ENCODE data around the gene KIAA0319L.

Gene KIAA0319L

GRCh38 chr1:35554266-35555211, 2.7 kb downstream of the KIAA0319L start:
- no peak for TF ChIP-seq CTCF (IDR thresholded peaks at IDR 0.05; ENCODE audit: low read depth, low read length, missing control alignments)
- DNase-seq (ENCODE audit: low read depth) = no peak
- no peak overlapping the region for H3K4me3 ChIP-seq (ENCODE audit: low read depth, low read length)
- in situ Hi-C loops (cut with HindIII; ENCODE audit: low sequenced_read_pairs) = no loop called here

- TF ChIP-seq CTCF (IDR thresholded peaks at IDR 0.05; ENCODE audit: low read depth, low read length, missing control alignments) = no peak
- in situ Hi-C loops (cut with HindIII; ENCODE audit: low sequenced_read_pairs) = no loop called here
- no peak for DNase-seq (ENCODE audit: low read depth)
- no peak overlapping the region for H3K4me3 ChIP-seq (ENCODE audit: low read depth, low read length)
Observed at GRCh38 chr1:35553851-35554250, 3.4 kb downstream of the KIAA0319L start.

GRCh38 chr1:35546614-35547013, 10.6 kb downstream of the KIAA0319L start:
- no peak for DNase-seq (ENCODE audit: low read depth)
- H3K4me3 ChIP-seq (ENCODE audit: low read depth, low read length) = no peak overlapping the region
- no peak for TF ChIP-seq CTCF (IDR thresholded peaks at IDR 0.05; ENCODE audit: low read depth, low read length, missing control alignments)
- in situ Hi-C loops (cut with HindIII; ENCODE audit: low sequenced_read_pairs) = no loop called here

GRCh38 chr1:35544976-35545375, 12.2 kb downstream of the KIAA0319L start:
- H3K4me3 ChIP-seq (ENCODE audit: low read depth, low read length) = no peak overlapping the region
- in situ Hi-C loops (cut with HindIII; ENCODE audit: low sequenced_read_pairs) = no loop called here
- no peak for DNase-seq (ENCODE audit: low read depth)
- TF ChIP-seq CTCF (IDR thresholded peaks at IDR 0.05; ENCODE audit: low read depth, low read length, missing control alignments) = peak; percentile 11

GRCh38 chr1:35539824-35540261, 17.4 kb downstream of the KIAA0319L start:
- H3K4me3 ChIP-seq (ENCODE audit: low read depth, low read length) = no peak overlapping the region
- TF ChIP-seq CTCF (IDR thresholded peaks at IDR 0.05; ENCODE audit: low read depth, low read length, missing control alignments) = no peak
- in situ Hi-C loops (cut with HindIII; ENCODE audit: low sequenced_read_pairs) = loop anchor here (10.0 kb wide), 1 partner anchor 85 kb away; no protein-coding TSS in a partner anchor
- DNase-seq (ENCODE audit: low read depth) = peak; percentile 48

- in situ Hi-C loops (cut with HindIII; ENCODE audit: low sequenced_read_pairs) = loop anchor here (10.0 kb wide), 1 partner anchor 84 kb away; no protein-coding TSS in a partner anchor
- DNase-seq (ENCODE audit: low read depth) = no peak
- H3K4me3 ChIP-seq (ENCODE audit: low read depth, low read length) = no peak overlapping the region
Observed at GRCh38 chr1:35539073-35539823, 18.0 kb downstream of the KIAA0319L start.

More at GRCh38 chr1:35539073-35539823, 18.0 kb downstream of the KIAA0319L start:
- no peak for TF ChIP-seq CTCF (IDR thresholded peaks at IDR 0.05; ENCODE audit: low read depth, low read length, missing control alignments)
